ENCODE data around the gene DNAJC5G.

DNA sequence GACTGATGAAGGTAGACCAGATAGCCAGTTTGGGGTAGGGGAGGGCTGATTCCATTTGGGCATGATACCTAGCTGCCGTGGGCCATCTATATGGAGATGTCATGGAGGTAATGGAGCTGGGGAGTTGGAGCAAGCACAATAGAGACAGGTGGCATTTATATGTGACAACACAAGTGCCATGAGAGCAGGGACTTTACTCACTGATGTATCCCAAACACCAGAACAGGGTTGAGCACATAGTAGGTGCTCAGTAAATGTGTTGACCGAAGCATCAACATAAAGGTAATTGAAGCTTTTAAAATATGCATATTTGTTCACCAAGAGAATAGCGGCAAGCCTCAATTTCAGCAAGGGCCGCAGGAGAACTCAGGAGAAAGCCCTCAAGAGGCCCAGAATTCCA lies 27.3 kb upstream of the DNAJC5G start:
- TF ChIP-seq CTCF (conservative IDR thresholded peaks at IDR 0.05) (no peak), ZFX (IDR thresholded peaks at IDR 0.05) (no peak)
